HG03025 (cell line): ENCODE results near the gene PPP1R27.

Experiments
- ATAC-seq: cut with Tn5 transposase; IDR thresholded peaks from one replicate; pipeline ENCODE4 v1.9.1; 2021; ENCODE audit warnings: mild to moderate bottlenecking, moderate library complexity; ENCODE audit not compliant: unreplicated experiment, low FRiP score

PPP1R27 gene

GRCh38 chr17:81807210-81807719, 27.6 kb downstream of the PPP1R27 start:
- no peak for ATAC-seq

GRCh38 chr17:81806461-81807209, 28.2 kb downstream of the PPP1R27 start:
- no peak for ATAC-seq

DNA sequence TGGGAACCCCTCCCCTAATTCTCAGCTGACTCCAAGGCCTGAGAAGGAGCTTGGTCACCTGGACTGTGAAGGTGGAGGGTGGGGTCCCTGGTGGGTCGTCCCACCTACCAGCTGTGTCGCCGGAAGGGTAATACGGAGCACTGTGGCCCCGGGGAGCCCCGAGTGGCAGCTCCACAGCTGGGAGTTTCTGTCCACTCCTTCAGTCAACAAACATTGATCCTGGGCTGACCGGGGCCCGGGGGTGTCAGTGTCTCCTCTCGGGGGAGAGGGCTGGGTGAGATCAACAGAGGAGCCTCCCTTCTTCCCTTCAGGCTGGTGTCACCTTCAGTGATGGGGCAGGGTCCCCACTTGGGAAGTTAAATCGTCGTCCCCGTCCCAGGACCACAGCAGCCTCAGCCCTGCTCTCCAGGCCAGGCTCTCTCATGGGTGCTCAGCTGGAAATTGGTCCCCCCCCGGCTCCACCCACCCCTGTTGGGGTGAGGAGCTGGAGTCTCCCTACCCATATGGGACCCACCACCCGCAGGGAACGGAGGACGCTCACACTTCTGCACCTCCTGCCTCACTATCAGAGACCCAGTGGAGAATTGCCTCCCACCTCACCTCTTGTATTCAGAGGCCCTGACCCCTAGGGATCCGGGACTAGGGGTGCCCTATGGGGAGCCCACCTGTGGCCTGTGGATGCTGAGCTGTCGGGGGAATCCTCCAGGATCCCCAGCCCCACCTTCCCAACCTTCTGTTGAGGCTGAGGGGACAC, 29.0 kb downstream of the PPP1R27 start:
- ATAC-seq: no peak

DNA sequence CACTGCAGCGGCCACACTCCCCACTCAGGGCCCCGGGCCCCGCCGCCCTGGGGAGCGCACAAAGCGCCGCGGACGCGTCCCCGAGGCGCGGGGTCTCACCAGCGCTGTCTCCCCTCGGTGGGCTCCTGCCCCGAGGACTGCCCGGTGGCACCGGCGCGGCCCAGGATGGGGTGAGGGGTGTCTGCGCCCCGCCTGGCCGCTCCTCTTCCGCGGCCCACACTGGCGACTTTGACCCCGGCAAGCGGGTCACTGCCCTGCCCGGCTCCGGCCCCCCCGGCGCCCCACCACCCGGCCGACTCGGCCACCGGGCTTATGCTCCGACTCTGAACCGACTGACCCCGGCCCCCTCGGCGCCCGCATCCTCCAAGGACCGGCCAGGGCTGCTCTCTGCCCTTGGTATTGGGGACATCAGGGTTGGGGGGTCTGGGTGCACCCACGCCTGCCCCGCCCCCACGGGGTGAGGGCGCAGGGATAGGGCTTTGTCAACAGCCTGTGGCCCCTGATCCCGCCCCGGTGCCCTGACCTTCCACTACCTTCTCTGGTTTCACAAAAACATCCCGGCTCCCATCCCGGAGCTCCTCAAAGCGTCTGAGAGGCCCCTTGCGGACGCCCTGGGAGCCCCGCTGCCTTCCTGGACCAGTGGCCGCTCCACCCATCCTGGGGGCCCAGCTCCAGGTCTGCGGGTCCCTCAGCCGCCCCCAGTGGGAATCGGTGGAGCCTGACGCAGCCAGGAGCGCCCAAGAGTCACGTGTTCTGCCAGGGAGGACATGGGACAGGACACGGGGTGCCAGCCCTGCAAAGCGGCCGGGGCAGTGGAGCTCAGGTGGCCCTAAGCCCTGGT, 30.1 kb downstream of the PPP1R27 start:
- ATAC-seq: no peak

GRCh38 chr17:81803728-81804558, 30.9 kb downstream of the PPP1R27 start, which contains the start of gene GCGR:
Gene GCGR, plus strand, starts transcription at chr17:81804150. Its CDS starts 4,869 bp downstream, at chr17:81809019.
- ATAC-seq: no peak

DNA sequence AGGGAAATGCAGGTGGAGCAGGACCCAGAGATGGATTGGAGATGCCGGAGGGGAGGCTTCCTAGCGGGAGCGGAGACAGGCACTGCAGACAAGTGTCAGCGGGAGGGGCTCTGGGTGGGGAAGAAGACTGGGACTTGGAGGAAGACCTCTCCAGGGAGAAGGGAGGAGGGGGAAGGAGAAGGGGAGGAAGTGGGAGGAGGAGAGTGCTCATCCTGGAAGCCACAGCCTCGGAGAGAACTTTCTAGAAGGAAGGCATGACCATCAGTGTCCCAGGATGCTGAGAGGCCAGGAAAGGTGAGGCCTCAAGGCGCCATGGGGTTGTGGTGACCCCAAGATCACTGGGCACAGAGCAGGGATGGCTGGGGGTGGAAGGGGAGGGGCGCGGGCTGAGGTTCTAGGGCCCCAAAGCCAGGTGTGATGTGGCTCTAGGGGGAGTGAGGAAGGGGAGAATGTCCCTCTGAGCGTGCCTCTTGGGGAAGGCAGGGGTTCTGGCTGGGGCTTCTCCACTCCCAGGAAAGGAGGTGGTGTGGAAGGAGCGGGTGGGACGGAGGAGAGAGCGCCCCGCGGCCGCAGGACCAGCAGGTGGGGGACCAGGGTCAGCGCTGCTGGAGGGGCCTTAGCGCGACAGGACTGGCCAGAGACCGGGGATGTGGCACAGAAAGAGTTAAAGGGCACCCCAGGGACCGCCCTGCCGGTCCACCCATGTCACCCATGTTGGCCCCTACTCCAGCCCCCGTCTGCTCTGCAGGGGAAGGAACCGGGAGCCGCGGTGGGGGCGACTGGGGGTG, 31.8 kb downstream of the PPP1R27 start:
- no peak for ATAC-seq

GRCh38 chr17:81802048-81802758, 32.6 kb downstream of the PPP1R27 start:
- ATAC-seq: no peak

- no peak for ATAC-seq
Measured at GRCh38 chr17:81801327-81801726, 33.5 kb downstream of the PPP1R27 start.

DNA sequence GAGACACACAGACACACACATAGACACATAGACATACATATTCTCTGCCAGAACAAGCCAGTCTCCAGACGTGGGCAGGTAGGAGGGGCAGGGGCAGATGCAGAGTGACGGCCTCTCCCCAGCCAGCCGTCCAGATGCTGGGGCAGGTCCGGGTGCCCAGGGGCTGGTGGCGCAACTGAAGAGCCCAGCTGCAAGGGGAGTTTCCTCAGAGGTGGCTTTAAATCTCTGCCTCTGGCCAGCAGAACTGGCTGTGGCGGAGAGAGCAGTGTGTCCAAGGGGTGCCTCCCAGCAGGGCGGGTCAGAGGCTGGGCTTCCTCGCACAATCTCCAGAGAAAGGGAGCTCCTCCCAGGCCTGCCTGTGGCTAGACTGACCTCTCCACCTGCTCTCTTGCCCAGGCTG, 40.3 kb downstream of the PPP1R27 start:
- ATAC-seq: no peak

DNA sequence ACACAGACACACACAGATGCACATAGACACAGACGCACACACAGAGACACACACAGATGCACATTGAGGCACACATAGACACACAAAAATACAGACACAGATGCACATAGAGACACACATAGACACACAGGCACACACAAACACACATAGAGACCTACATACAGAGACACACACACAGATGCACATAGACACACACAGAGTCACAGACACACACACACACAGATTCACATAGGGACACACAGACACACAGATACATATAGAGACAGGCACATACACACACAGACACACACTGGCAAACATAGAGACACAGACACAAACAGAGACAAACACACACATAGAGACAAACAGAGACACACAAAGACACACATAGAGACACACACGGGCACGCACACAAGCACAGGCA, 40.8 kb downstream of the PPP1R27 start:
- no peak for ATAC-seq

- ATAC-seq: no peak
Measured at GRCh38 chr17:81792675-81793615, 41.9 kb downstream of the PPP1R27 start.
